OCI-LY7 (cell line): ENCODE results near the gene TPP1.

ENCODE experiments used
- EZH2phosphoT487 ChIP-seq: fragments of 200-600 bp; sonication (generic); IDR thresholded peaks from 2 replicates; pipeline ENCODE4 v1.6.1; 2018; ENCODE audit warnings: low read depth, borderline replicate concordance, mild to moderate bottlenecking, mixed run types, antibody characterized with exemption, low read length, moderate library complexity, mixed read lengths
- TF ChIP-seq, protein P1 (sequence below): fragments of 200-600 bp; sonication (generic); conservative IDR thresholded peaks from 2 replicates; pipeline ENCODE4 v1.5.1; 2014; ENCODE audit warnings: mild to moderate bottlenecking, antibody characterized with exemption, low read length, moderate library complexity, mixed read lengths

- TF ChIP-seq, protein P1, sequence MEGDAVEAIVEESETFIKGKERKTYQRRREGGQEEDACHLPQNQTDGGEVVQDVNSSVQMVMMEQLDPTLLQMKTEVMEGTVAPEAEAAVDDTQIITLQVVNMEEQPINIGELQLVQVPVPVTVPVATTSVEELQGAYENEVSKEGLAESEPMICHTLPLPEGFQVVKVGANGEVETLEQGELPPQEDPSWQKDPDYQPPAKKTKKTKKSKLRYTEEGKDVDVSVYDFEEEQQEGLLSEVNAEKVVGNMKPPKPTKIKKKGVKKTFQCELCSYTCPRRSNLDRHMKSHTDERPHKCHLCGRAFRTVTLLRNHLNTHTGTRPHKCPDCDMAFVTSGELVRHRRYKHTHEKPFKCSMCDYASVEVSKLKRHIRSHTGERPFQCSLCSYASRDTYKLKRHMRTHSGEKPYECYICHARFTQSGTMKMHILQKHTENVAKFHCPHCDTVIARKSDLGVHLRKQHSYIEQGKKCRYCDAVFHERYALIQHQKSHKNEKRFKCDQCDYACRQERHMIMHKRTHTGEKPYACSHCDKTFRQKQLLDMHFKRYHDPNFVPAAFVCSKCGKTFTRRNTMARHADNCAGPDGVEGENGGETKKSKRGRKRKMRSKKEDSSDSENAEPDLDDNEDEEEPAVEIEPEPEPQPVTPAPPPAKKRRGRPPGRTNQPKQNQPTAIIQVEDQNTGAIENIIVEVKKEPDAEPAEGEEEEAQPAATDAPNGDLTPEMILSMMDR: no peak
- TF ChIP-seq EZH2phosphoT487: no peak
Measured at GRCh38 chr11:6628526-6628925, 9.3 kb upstream of the TPP1 start.
